OCI-LY3 (cell line): Measurements from ENCODE around the gene KRTAP2-2.

Source experiments
- H2AFZ ChIP-seq: fragments of 200-600, 300-600 bp; shearing (Covaris generic); 2 replicates; pipeline ENCODE4 v1.6.0; 2014; ENCODE audit warnings: antibody characterized with exemption, low read depth, low read length
- H3K27ac ChIP-seq: fragments of 200-600, 300-600 bp; sonication (generic); 2 replicates; pipeline ENCODE4 v1.5.1; 2014; ENCODE audit warnings: mild to moderate bottlenecking, low read length, moderate library complexity, mixed read lengths
- H3K27me3 ChIP-seq: fragments of 200-600, 300-600 bp; sonication (generic); 2 replicates; pipeline ENCODE4 v1.6.1; 2014; ENCODE audit warnings: low read depth, low read length, mixed read lengths
- H3K36me3 ChIP-seq: fragments of 200-600, 300-600 bp; sonication (generic); replicated peaks from 2 replicates; pipeline ENCODE3; 2014; ENCODE audit warnings: low read depth, low read length, mixed read lengths
- H3K4me1 ChIP-seq: fragments of 300-600, 200-600 bp; sonication (generic); 2 replicates; pipeline ENCODE4 v1.6.1; 2014; ENCODE audit warnings: low read length, mixed read lengths
- H3K4me2 ChIP-seq: fragments of 200-600, 300-600 bp; sonication (generic); 2 replicates; pipeline ENCODE4 v1.6.1; 2014; ENCODE audit warnings: low read length, mixed read lengths
- H3K4me3 ChIP-seq: fragments of 300-600, 200-600 bp; sonication (generic); 2 replicates; pipeline ENCODE4 v1.5.1; 2014; ENCODE audit warnings: antibody characterized with exemption, mild to moderate bottlenecking, low read length, moderate library complexity
- H3K79me2 ChIP-seq: fragments of 300-600, 200-600 bp; shearing (Covaris generic); 2 replicates; pipeline ENCODE4 v1.6.1; 2014; ENCODE audit warnings: mild to moderate bottlenecking, low read length, mixed read lengths
- H3K9ac ChIP-seq: fragments of 300-600, 200-600 bp; shearing (Covaris generic); 2 replicates; pipeline ENCODE4 v1.6.0; 2014; ENCODE audit warnings: mild to moderate bottlenecking, low read length, moderate library complexity
- H3K9me3 ChIP-seq: fragments of 200-600, 300-600 bp; shearing (Covaris generic); 2 replicates; pipeline ENCODE4 v1.6.1; 2014; ENCODE audit warnings: low read length, mixed read lengths; ENCODE audit not compliant: insufficient read depth
- H4K20me1 ChIP-seq: fragments of 200-600, 300-600 bp; sonication (generic); 2 replicates; pipeline ENCODE4 v1.6.1; 2016; ENCODE audit warnings: low read length, mixed read lengths; ENCODE audit not compliant: insufficient read depth
- CTCF ChIP-seq: fragments of 200-600, 300-600 bp; sonication (generic); IDR thresholded peaks from 2 replicates; pipeline ENCODE4 v1.5.1; 2014; ENCODE audit warnings: antibody characterized with exemption, low read length, low read depth
- EZH2phosphoT487 ChIP-seq: fragments of 200-600 bp; shearing (Covaris generic); IDR thresholded peaks from 2 replicates; pipeline ENCODE4 v1.6.1; 2018; ENCODE audit warnings: antibody characterized with exemption, mixed run types, low read depth

Gene KRTAP2-2

GRCh38 chr17:41012326-41013120 lies 42.5 kb downstream of the KRTAP2-2 start:
- no peak for TF ChIP-seq EZH2phosphoT487
- no peak for TF ChIP-seq CTCF
- H4K20me1 ChIP-seq: no peaks in the 10 kb centered on the region
- H3K4me1 ChIP-seq: no peaks in the 10 kb centered on the region
- H3K27me3 ChIP-seq: peaks cover 25% of the 10 kb centered on the region
- no peak overlapping the region for H3K4me2 ChIP-seq
- no peaks in the 10 kb centered on the region for H3K36me3 ChIP-seq
- no peaks in the 10 kb centered on the region for H3K9me3 ChIP-seq
- H3K27ac ChIP-seq: no peak overlapping the region
- no peaks in the 10 kb centered on the region for H3K79me2 ChIP-seq
- H2AFZ ChIP-seq: no peak overlapping the region
- H3K4me3 ChIP-seq: no peak overlapping the region
- H3K9ac ChIP-seq: no peak overlapping the region

- H2AFZ ChIP-seq: no peak overlapping the region
- no peak overlapping the region for H3K4me2 ChIP-seq
- no peaks in the 10 kb centered on the region for H3K4me1 ChIP-seq
- H3K4me3 ChIP-seq: no peak overlapping the region
- no peaks in the 10 kb centered on the region for H3K9me3 ChIP-seq
- peaks cover 17% of the 10 kb centered on the region for H3K27me3 ChIP-seq
- H3K27ac ChIP-seq: no peak overlapping the region
- H3K36me3 ChIP-seq: no peaks in the 10 kb centered on the region
- TF ChIP-seq CTCF (no peak), EZH2phosphoT487 (no peak)
- H4K20me1 ChIP-seq: no peaks in the 10 kb centered on the region
- no peak overlapping the region for H3K9ac ChIP-seq
- H3K79me2 ChIP-seq: no peaks in the 10 kb centered on the region
Measured at GRCh38 chr17:41010441-41010840, 44.6 kb downstream of the KRTAP2-2 start.

GRCh38 chr17:41009936-41010335 lies 45.1 kb downstream of the KRTAP2-2 start:
- H3K9ac ChIP-seq: no peak overlapping the region
- H3K4me2 ChIP-seq: no peak overlapping the region
- no peaks in the 10 kb centered on the region for H3K4me1 ChIP-seq
- no peak overlapping the region for H2AFZ ChIP-seq
- H4K20me1 ChIP-seq: no peaks in the 10 kb centered on the region
- no peaks in the 10 kb centered on the region for H3K79me2 ChIP-seq
- peaks cover 14% of the 10 kb centered on the region for H3K27me3 ChIP-seq
- H3K4me3 ChIP-seq: no peak overlapping the region
- TF ChIP-seq EZH2phosphoT487 (no peak), CTCF (no peak)
- H3K9me3 ChIP-seq: no peaks in the 10 kb centered on the region
- H3K36me3 ChIP-seq: no peaks in the 10 kb centered on the region
- H3K27ac ChIP-seq: no peak overlapping the region

- Histone ChIP-seq H3K4me3 (no peak overlapping the region), H3K4me1 (no peaks in the 10 kb centered on the region), H3K9me3 (no peaks in the 10 kb centered on the region), H3K27me3 (peaks cover 16% of the 10 kb centered on the region), H3K36me3 (no peaks in the 10 kb centered on the region), H3K79me2 (no peaks in the 10 kb centered on the region), H3K27ac (no peak overlapping the region), H4K20me1 (no peaks in the 10 kb centered on the region), H2AFZ (no peak overlapping the region), H3K9ac (no peak overlapping the region), H3K4me2 (no peak overlapping the region)
- TF ChIP-seq EZH2phosphoT487: no peak
- no peak for TF ChIP-seq CTCF
Measured at GRCh38 chr17:41009301-41009760, 45.7 kb downstream of the KRTAP2-2 start.
